ENCODE measurements around the gene DNAJB9. TPM values are rescaled to one million over a fixed set of nuclear protein-coding genes. Genes with fewer than 3 reads are reported as not detected.

DNAJB9 gene
- total and polyA plus RNA-seq, 8 donors, result 26.2 to 34.3 (median 31.4) TPM

- H3K27me3 ChIP-seq, result no peaks in the 10 kb centered on the region
- ATAC-seq (no peak), DNase-seq (no peak)
- peaks cover 0 to 4% of the 10 kb centered on the region in 2 donors for H3K4me1 ChIP-seq
- H3K9me3 ChIP-seq, result peaks cover 0 to 14% of the 10 kb centered on the region in 2 donors
- H3K27ac ChIP-seq, result no peak overlapping the region
- intact Hi-C loops (cut with DNase I), result no loop called here
- no peak for TF ChIP-seq CTCF (IDR thresholded peaks at IDR 0.05)
- peaks cover 0 to 35% of the 10 kb centered on the region in 2 donors for H3K36me3 ChIP-seq
- no peak overlapping the region for H3K4me3 ChIP-seq
Measured at GRCh38 chr7:108578937-108579336, 9.3 kb downstream of the DNAJB9 start.

GRCh38 chr7:108580298-108580697 lies 10.6 kb downstream of the DNAJB9 start:
- peaks cover 0 to 14% of the 10 kb centered on the region in 2 donors for H3K9me3 ChIP-seq
- H3K27ac ChIP-seq, result no peak overlapping the region
- peaks cover 0 to 29% of the 10 kb centered on the region in 2 donors for H3K36me3 ChIP-seq
- no peaks in the 10 kb centered on the region for H3K4me1 ChIP-seq
- ATAC-seq, result no peak
- intact Hi-C loops (cut with DNase I), result no loop called here
- no peak overlapping the region for H3K4me3 ChIP-seq
- H3K27me3 ChIP-seq, result no peaks in the 10 kb centered on the region
- no peak for DNase-seq
- no peak for TF ChIP-seq CTCF (IDR thresholded peaks at IDR 0.05)

- peak; percentile 18 for ATAC-seq
- Histone ChIP-seq H3K27me3 (no peaks in the 10 kb centered on the region), H3K36me3 (peaks cover 0 to 22% of the 10 kb centered on the region in 2 donors), H3K27ac (no peak overlapping the region), H3K4me3 (no peak overlapping the region), H3K4me1 (no peaks in the 10 kb centered on the region), H3K9me3 (peaks cover 0 to 14% of the 10 kb centered on the region in 2 donors)
- no peak for TF ChIP-seq CTCF (IDR thresholded peaks at IDR 0.05)
- intact Hi-C loops (cut with DNase I), result no loop called here
- DNase-seq, result no peak
Measured at GRCh38 chr7:108581655-108582491, 12.2 kb downstream of the DNAJB9 start.

GRCh38 chr7:108584211-108584610 lies 14.5 kb downstream of the DNAJB9 start:
- Histone ChIP-seq H3K4me3 (no peak overlapping the region), H3K9me3 (peaks cover 0 to 10% of the 10 kb centered on the region in 2 donors), H3K36me3 (peaks cover 0 to 15% of the 10 kb centered on the region in 2 donors), H3K27ac (no peak overlapping the region), H3K27me3 (no peaks in the 10 kb centered on the region), H3K4me1 (no peaks in the 10 kb centered on the region)
- DNase-seq, result no peak
- no peak for TF ChIP-seq CTCF (IDR thresholded peaks at IDR 0.05)
- intact Hi-C loops (cut with DNase I), result no loop called here
- no peak for ATAC-seq

- no peak overlapping the region for H3K4me3 ChIP-seq
- no peak overlapping the region for H3K27ac ChIP-seq
- H3K9me3 ChIP-seq, result no peaks in the 10 kb centered on the region
- intact Hi-C loops (cut with DNase I), result no loop called here
- no peaks in the 10 kb centered on the region for H3K4me1 ChIP-seq
- no peak for DNase-seq
- H3K36me3 ChIP-seq, result no peaks in the 10 kb centered on the region
- no peak for TF ChIP-seq CTCF (IDR thresholded peaks at IDR 0.05)
- no peak for ATAC-seq
- H3K27me3 ChIP-seq, result no peaks in the 10 kb centered on the region
Measured at GRCh38 chr7:108585843-108586242, 16.2 kb downstream of the DNAJB9 start.
